ENCODE results near the gene TMC5. TPM values are rescaled to one million over a fixed set of nuclear protein-coding genes. Genes with fewer than 3 reads are reported as not detected.
"Not testable (repeated sequence)": the region's sequence is repeated elsewhere in the genome, so short reads cannot be mapped to it uniquely, and the experiment has no call there.

Gene TMC5
- polyA plus RNA-seq (2013) = 1.7 and 1.9 TPM in 2 replicates

- WGBS (ENCODE audit: extremely low coverage, insufficient coverage, insufficient read length) = no CpG with 5 or more reads among the region's 12 CpGs
- Histone ChIP-seq H3K27me3 (ENCODE audit: insufficient read depth, low read length) (no peaks in the 10 kb centered on the region), H2BK5ac (ENCODE audit: low read depth, low read length, poor library complexity) (no peak within 1 kb of the TSS), H3K79me2 (ENCODE audit: control insufficient read depth, insufficient read depth, low read length, poor library complexity) (no peaks in the 10 kb centered on the region), H3K9ac (ENCODE audit: low read length) (no peak within 1 kb of the TSS), H3K4ac (ENCODE audit: low read depth, low read length) (no peak within 1 kb of the TSS), H2BK120ac (ENCODE audit: insufficient read depth, low read length, poor library complexity) (no peak within 1 kb of the TSS), H3K18ac (ENCODE audit: low read length) (no peak within 1 kb of the TSS), H3K4me1 (ENCODE audit: control insufficient read depth in 1 of 2, insufficient read depth in 2 of 2, low read length in 2 of 2) (peaks cover 0 to 5% of the 10 kb centered on the region in 2 experiments), H4K91ac (ENCODE audit: low read depth, low read length) (no peak within 1 kb of the TSS), H2BK12ac (ENCODE audit: low read length) (no peak within 1 kb of the TSS), H3K4me2 (ENCODE audit: low read length) (no peak within 1 kb of the TSS), H3K4me3 (ENCODE audit: low read depth, low read length) (no peak within 1 kb of the TSS), H2AK5ac (ENCODE audit: low read length) (no peak within 1 kb of the TSS), H4K8ac (ENCODE audit: low read depth, low read length) (no peak within 1 kb of the TSS), H4K12ac (ENCODE audit: low read depth, low read length) (no peak within 1 kb of the TSS), H2AFZ (ENCODE audit: insufficient read depth, low read length, poor library complexity) (no peak within 1 kb of the TSS), H3K79me1 (ENCODE audit: low read length) (no peaks in the 10 kb centered on the region), H3K36me3 (ENCODE audit: control insufficient read depth in 1 of 2, insufficient read depth in 2 of 2, low read length in 2 of 2) (no peaks in the 10 kb centered on the region), H3K23ac (ENCODE audit: low read length) (no peak within 1 kb of the TSS), H3K14ac (ENCODE audit: low read length) (no peak within 1 kb of the TSS), H3K9me3 (ENCODE audit: insufficient read depth, low read depth, low read length) (no peaks in the 10 kb centered on the region), H3K27ac (ENCODE audit: low read depth, low read length) (no peak within 1 kb of the TSS)
- peak; percentile 16 to 44 for DNase-seq
Observed at GRCh38 chr16:19417640-19418039, at the start of gene TMC5. Gene TMC5, plus strand, starts transcription at chr16:19417883. Its CDS starts 22,156 bp downstream, at chr16:19440039.

- not testable (repeated sequence) for H3K9ac ChIP-seq (ENCODE audit: low read length); H3K23ac ChIP-seq (ENCODE audit: low read length); H3K79me2 ChIP-seq (ENCODE audit: control insufficient read depth, insufficient read depth, low read length, poor library complexity); H3K4ac ChIP-seq (ENCODE audit: low read depth, low read length); H3K4me3 ChIP-seq (ENCODE audit: low read depth, low read length); H4K91ac ChIP-seq (ENCODE audit: low read depth, low read length); H3K36me3 ChIP-seq (ENCODE audit: control insufficient read depth in 1 of 2, insufficient read depth in 2 of 2, low read length in 2 of 2); H3K79me1 ChIP-seq (ENCODE audit: low read length); H3K4me2 ChIP-seq (ENCODE audit: low read length); H3K18ac ChIP-seq (ENCODE audit: low read length); H4K8ac ChIP-seq (ENCODE audit: low read depth, low read length); H3K27me3 ChIP-seq (ENCODE audit: insufficient read depth, low read length); H2BK5ac ChIP-seq (ENCODE audit: low read depth, low read length, poor library complexity); H2AFZ ChIP-seq (ENCODE audit: insufficient read depth, low read length, poor library complexity); H2BK120ac ChIP-seq (ENCODE audit: insufficient read depth, low read length, poor library complexity); H3K27ac ChIP-seq (ENCODE audit: low read depth, low read length); H2BK12ac ChIP-seq (ENCODE audit: low read length); H3K9me3 ChIP-seq (ENCODE audit: insufficient read depth, low read depth, low read length); H3K14ac ChIP-seq (ENCODE audit: low read length); H4K12ac ChIP-seq (ENCODE audit: low read depth, low read length); H3K4me1 ChIP-seq (ENCODE audit: control insufficient read depth in 1 of 2, insufficient read depth in 2 of 2, low read length in 2 of 2); H2AK5ac ChIP-seq (ENCODE audit: low read length); DNase-seq
- no CpG with 5 or more reads among the region's 7 CpGs for WGBS (ENCODE audit: extremely low coverage, insufficient coverage, insufficient read length)
Observed at GRCh38 chr16:19372541-19372940, 45.1 kb upstream of the TMC5 start.

- Histone ChIP-seq H3K79me2 (ENCODE audit: control insufficient read depth, insufficient read depth, low read length, poor library complexity) (no peaks in the 10 kb centered on the region), H2AFZ (ENCODE audit: insufficient read depth, low read length, poor library complexity) (no peak overlapping the region), H3K4me2 (ENCODE audit: low read length) (no peak overlapping the region), H4K12ac (ENCODE audit: low read depth, low read length) (no peak overlapping the region), H3K27ac (ENCODE audit: low read depth, low read length) (no peak overlapping the region), H3K4me3 (ENCODE audit: low read depth, low read length) (no peak overlapping the region), H2AK5ac (ENCODE audit: low read length) (no peak overlapping the region), H3K4me1 (ENCODE audit: control insufficient read depth in 1 of 2, insufficient read depth in 2 of 2, low read length in 2 of 2) (no peaks in the 10 kb centered on the region), H3K9me3 (ENCODE audit: insufficient read depth, low read depth, low read length) (peaks cover 2% of the 10 kb centered on the region), H3K4ac (ENCODE audit: low read depth, low read length) (no peak overlapping the region), H3K79me1 (ENCODE audit: low read length) (no peaks in the 10 kb centered on the region), H2BK120ac (ENCODE audit: insufficient read depth, low read length, poor library complexity) (no peak overlapping the region), H2BK5ac (ENCODE audit: low read depth, low read length, poor library complexity) (no peak overlapping the region), H4K91ac (ENCODE audit: low read depth, low read length) (no peak overlapping the region), H4K8ac (ENCODE audit: low read depth, low read length) (no peak overlapping the region), H3K36me3 (ENCODE audit: control insufficient read depth in 1 of 2, insufficient read depth in 2 of 2, low read length in 2 of 2) (no peaks in the 10 kb centered on the region), H3K27me3 (ENCODE audit: insufficient read depth, low read length) (no peaks in the 10 kb centered on the region), H3K23ac (ENCODE audit: low read length) (no peak overlapping the region), H2BK12ac (ENCODE audit: low read length) (no peak overlapping the region), H3K14ac (ENCODE audit: low read length) (no peak overlapping the region), H3K18ac (ENCODE audit: low read length) (no peak overlapping the region), H3K9ac (ENCODE audit: low read length) (no peak overlapping the region)
- WGBS (ENCODE audit: extremely low coverage, insufficient coverage, insufficient read length) = no CpG with 5 or more reads among the region's 3 CpGs
- DNase-seq = no peak
Observed at GRCh38 chr16:19374402-19374801, 43.3 kb upstream of the TMC5 start.

GRCh38 chr16:19375561-19376158, 42.0 kb upstream of the TMC5 start:
- no peaks in the 10 kb centered on the region for H3K4me1 ChIP-seq (ENCODE audit: control insufficient read depth in 1 of 2, insufficient read depth in 2 of 2, low read length in 2 of 2)
- no peak overlapping the region for H3K27ac ChIP-seq (ENCODE audit: low read depth, low read length)
- H3K4ac ChIP-seq (ENCODE audit: low read depth, low read length) = no peak overlapping the region
- no peaks in the 10 kb centered on the region for H3K27me3 ChIP-seq (ENCODE audit: insufficient read depth, low read length)
- no peak overlapping the region for H3K4me2 ChIP-seq (ENCODE audit: low read length)
- H2BK120ac ChIP-seq (ENCODE audit: insufficient read depth, low read length, poor library complexity) = no peak overlapping the region
- H3K4me3 ChIP-seq (ENCODE audit: low read depth, low read length) = no peak overlapping the region
- no peak overlapping the region for H3K18ac ChIP-seq (ENCODE audit: low read length)
- H4K8ac ChIP-seq (ENCODE audit: low read depth, low read length) = no peak overlapping the region
- H4K12ac ChIP-seq (ENCODE audit: low read depth, low read length) = no peak overlapping the region
- no peak overlapping the region for H3K14ac ChIP-seq (ENCODE audit: low read length)
- no peak overlapping the region for H2AK5ac ChIP-seq (ENCODE audit: low read length)
- H3K9me3 ChIP-seq (ENCODE audit: insufficient read depth, low read depth, low read length) = peaks cover 2% of the 10 kb centered on the region
- H2BK5ac ChIP-seq (ENCODE audit: low read depth, low read length, poor library complexity) = no peak overlapping the region
- H3K79me2 ChIP-seq (ENCODE audit: control insufficient read depth, insufficient read depth, low read length, poor library complexity) = no peaks in the 10 kb centered on the region
- no peak overlapping the region for H2AFZ ChIP-seq (ENCODE audit: insufficient read depth, low read length, poor library complexity)
- H2BK12ac ChIP-seq (ENCODE audit: low read length) = no peak overlapping the region
- no peak overlapping the region for H3K23ac ChIP-seq (ENCODE audit: low read length)
- H3K36me3 ChIP-seq (ENCODE audit: control insufficient read depth in 1 of 2, insufficient read depth in 2 of 2, low read length in 2 of 2) = no peaks in the 10 kb centered on the region
- H3K9ac ChIP-seq (ENCODE audit: low read length) = no peak overlapping the region
- H4K91ac ChIP-seq (ENCODE audit: low read depth, low read length) = no peak overlapping the region
- DNase-seq = peak; percentile 37 to 71
- WGBS (ENCODE audit: extremely low coverage, insufficient coverage, insufficient read length) = no CpG with 5 or more reads among the region's 4 CpGs
- no peaks in the 10 kb centered on the region for H3K79me1 ChIP-seq (ENCODE audit: low read length)
